Measurements from ENCODE around the gene NR2F6.
"Not testable (repeated sequence)": the region's sequence is repeated elsewhere in the genome, so short reads cannot be mapped to it uniquely, and the experiment has no call there.

NR2F6 gene

DNA sequence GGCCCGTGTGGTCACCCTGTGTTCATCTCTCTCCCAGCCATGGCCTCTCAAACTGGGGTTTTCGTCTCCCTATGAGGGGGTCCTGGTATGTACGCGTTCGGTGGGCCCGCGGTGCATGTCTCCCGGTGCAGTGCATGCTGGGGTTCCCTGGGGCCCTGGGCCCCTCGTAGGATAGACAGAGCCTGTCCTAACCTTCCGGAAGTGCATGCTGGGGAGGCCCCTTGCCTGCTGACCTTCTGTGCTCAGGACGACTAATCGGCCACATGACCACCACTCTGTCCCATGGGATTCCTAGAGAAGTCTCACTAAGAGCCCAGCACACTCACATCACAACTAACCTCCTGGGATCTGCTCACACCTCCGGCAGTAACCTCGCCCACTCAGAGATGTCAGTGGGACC lies 35.4 kb downstream of the NR2F6 start:
- DNase-seq = no peak

DNA sequence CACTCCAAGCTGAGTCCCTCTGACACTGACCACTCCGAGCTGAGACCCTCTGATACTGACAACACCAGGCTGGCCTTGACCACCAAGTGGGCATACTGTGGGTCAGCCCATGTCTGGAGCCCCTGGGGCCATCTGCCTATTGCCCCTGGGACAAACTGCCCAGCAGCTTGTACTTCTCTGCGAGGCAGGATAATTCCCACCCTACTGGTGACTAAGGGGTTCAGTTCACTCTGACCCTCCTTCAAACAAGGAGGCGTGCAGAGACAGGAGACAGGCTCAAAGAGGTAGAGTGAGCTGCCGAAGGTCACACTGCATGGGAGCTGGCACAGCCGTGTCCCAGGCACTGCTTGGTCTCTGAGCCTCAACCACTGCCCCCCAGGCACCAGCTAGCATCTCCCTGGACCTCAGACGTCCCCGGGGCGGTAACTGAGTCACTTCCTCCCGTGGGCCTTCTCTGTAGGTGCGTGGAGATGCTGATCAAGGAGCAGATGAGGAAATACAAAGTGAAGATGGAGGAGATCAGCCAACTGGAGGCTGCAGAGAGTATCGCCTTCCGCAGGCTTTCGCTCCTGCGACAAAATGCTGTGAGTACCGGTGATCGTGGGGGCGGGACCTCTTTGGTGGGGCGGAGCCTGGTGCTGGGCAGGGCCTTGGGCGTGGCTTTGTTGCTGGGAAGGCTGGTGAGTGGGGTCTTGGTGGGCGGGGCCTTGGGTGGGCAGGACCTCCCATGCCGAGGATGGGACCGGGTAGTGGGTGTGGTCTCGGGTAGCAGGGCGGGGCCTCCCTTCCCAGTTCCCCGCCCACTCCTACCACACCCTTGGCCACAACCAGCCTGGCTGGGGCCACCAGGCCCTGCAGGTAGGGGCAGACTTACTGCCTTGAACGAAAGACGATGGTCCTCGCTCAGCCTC lies 36.3 kb downstream of the NR2F6 start:
- DNase-seq = peak; percentile 58

DNA sequence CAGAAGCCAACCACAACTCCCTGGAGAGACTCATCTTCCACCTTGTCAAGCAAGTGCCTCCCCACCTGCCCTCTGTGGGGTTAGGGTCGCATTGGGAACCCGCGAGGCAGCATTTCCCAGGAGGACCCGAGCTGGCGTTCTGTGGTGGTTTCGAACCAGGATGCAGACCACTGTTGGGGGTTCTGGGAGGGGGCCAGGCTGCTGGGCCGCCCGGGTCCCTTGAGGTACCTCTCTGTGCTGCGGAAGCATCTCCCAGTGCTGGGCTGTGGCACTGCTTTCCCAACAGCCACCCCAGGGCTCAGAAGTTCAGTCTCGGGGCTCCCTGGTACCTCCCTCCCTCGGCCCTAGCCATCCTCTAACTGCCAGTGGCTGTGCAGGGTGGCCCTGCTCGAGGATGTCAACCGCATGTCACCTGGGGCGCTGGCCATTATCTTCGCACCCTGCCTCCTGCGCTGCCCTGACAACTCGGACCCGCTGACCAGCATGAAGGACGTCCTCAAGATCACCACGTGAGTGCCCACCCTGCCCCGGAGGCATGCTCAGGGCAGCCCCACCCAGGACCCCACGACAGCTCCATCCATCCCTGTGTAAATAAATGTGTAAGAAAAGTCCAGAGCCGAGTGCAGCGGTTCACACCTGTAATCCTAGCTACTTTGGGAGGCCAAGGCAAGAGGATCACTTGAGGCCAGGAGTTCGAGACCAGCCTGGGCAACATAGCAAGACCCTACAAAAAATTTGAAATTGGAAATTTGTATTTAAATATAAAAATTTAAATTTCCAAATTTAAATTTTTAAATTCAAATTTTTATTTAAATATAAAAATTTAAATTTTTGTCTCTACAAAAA lies 38.8 kb downstream of the NR2F6 start:
- no peak for DNase-seq

DNA sequence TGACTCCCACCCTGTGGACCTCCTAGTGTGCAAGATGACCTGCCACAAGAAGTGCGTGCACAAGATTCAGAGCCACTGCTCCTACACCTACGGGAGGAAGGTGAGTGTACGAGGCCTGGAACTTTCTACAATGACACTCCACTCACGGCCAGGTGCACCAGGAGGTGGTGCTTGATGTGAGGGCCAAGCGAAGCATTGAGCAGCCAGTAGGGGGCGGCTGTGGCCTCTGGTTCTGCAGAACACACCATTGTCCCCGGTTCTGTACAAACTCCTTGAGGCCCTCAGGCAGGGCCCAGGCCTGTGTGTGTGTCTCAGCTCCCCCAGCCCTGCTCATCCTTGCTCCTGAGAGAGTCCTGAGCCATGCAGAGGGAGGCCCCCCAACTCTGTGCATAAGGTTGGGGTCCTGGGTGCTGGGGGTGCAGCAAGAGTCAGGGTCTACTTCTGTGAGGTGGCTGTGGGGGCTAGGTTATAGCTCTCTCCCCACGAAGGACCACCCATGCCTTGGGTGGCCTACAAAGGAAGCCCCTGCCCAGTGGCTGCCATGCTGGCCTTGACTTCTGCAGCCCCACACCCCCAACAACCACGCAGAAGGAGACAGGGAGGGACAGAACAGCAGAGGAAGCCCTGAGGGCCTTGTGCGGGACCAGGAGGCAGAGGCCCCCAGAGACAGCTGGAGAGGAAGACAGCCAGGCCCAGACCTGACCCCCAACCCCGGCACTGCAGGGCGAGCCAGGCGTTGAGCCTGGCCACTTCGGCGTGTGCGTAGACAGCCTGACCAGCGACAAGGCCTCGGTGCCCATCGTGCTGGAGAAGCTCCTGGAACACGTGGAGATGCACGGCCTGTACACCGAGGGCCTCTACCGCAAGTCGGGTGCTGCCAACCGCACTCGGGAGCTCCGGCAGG lies 40.2 kb downstream of the NR2F6 start:
- peak; percentile 52 for DNase-seq

DNA sequence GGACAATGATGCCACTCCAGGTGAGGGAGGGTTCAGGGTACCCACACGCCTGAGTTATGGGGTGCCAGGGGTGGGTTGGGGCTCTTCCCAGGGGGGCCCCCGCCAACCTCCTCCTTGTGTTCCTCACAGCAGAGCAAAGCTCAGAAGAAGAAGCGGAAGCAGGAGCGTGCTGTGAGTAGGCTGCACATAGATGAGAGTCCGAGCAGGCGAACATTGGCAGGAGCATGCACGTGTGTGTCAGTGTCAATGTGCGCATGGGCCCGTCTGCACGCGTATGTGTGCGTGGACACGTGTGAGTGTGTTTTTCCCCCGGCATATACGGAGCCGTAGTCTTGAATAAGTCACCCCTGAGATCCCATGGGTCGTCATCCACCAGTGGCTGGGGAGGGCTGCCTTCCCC lies 43.0 kb downstream of the NR2F6 start:
- DNase-seq = no peak

DNA sequence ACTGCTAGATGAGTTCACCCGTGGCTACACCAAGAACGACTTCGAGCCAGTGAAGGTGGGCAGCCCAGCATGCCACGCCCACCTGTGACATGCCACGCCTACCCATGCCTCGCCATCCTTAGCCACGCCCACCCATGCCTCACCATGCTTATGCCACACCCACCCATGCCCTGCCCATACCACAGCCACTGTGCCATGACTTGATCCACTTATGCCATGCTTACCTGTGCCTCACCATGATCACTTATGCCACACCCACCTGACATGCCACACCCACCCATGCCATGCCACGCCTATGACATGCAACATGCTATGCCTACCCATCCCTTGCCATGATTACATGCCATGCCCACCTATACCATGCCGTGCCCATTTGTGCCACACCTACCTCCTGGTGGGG lies 43.5 kb downstream of the NR2F6 start:
- DNase-seq = no peak

DNA sequence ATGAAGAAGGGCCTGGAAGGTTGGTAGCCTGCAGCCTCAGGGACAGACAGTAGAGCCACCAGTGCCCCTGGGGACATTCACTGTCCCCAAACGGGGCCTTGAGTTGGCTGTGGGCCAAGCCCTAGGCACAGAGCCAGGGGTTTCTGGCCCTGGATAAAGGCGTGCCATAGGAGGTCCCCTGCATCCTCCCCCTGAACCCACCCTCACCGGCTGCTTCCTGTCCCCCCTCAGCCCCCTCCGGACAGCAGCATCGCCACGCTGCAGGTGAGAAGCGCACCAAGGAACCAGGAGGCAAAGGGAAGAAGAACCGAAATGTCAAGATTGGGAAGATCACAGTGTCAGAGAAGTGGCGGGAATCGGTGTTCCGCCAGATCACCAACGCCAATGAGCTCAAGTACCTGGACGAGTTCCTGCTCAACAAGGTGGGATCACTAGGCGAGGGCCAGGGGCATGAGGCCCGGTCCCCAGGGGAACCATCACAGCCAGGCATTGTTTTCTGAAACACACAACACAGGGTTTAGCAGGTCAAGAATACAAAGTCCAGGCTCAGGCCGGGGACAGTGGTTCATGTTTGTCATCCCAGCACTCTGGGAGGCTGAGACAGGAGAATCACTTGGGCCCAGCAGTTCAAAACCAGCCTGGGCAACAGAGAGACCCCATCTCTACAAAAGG lies 45.2 kb downstream of the NR2F6 start:
- DNase-seq = no peak

DNA sequence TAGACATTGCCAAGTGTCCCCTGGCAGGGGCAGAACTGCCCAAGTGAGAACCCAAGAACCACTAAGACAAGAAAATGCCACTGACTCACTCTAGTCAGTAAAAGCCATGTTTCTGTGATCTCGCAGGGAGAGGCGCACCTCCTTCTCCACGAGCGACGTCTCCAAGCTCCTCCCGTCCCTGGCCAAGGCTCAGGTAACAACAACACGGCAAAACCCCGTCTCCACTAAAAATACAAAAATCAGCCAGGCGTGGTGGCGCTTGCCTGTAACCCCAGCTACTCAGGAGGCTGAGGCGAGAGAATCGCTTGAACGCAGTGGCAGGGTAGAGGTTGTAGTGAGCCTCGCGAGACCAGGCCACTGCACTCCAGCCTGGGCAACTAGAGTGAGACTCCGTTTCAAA lies 48.1 kb downstream of the NR2F6 start:
- DNase-seq = no peak

DNA sequence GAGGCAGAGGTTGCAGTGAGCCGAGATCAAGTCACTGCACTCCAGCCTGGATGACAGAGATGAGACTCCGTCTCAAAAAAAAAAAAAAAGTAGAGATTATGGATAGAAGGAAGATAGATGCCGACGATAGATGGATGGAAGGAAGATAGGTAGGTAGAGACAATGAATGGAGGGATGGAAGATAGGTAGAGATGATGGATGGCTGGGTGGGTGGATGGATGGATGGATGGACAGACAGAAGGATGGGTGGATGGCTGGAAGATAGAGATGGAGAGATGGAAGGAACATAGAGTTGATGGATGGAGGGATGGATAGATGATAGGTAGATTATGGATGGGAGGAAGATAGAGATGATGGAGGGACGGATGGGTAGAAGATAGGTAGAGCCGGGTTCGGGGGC lies 49.1 kb downstream of the NR2F6 start:
- DNase-seq = no peak

DNA sequence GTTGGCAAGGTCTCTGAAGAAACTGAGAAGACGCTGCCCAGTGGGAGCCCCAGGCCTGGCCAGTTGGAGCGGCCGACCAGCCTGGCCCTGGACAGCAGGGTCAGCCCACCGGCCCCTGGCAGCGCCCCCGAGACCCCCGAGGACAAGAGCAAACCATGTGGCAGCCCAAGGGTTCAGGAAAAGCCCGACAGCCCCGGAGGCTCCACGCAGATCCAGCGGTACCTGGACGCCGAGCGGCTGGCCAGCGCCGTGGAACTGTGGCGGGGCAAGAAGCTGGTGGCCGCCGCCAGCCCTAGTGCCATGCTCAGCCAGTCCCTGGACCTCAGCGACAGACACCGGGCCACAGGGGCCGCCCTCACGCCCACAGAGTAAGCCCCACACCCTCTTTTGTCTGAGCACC lies 50.6 kb downstream of the NR2F6 start:
- DNase-seq = no peak

DNA sequence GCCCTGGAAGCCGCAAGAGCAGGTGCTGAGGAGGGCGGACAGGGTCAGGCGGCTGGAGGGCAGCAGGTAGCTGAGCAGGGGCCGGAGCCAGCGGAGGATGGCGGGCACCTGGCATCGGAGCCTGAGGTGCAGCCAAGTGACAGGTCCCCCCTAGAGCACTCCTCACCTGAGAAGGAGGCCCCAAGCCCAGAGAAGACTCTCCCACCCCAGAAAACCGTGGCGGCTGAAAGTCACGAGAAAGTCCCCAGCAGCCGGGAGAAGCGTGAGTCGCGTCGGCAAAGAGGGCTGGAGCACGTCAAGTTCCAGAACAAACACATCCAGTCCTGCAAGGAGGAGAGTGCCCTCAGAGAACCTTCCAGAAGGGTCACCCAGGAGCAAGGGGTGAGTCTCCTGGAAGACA lies 51.1 kb downstream of the NR2F6 start:
- DNase-seq = no peak

DNA sequence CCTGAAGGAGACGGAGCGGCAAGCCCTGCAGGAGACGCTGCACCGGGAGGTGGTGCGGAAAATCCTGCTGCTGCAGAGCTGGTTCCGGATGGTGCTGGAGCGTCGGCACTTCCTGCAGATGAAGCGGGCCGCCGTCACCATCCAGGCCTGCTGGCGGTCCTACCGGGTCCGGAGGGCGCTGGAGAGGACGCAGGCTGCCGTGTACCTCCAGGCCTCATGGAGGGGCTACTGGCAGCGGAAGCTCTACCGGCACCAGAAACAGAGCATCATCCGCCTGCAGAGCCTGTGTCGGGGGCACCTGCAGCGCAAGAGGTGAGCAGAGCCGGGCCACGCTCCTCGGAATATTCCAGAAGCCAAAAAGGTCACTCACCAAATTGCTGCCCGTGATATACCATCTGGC lies 53.0 kb downstream of the NR2F6 start:
- no peak for DNase-seq

DNA sequence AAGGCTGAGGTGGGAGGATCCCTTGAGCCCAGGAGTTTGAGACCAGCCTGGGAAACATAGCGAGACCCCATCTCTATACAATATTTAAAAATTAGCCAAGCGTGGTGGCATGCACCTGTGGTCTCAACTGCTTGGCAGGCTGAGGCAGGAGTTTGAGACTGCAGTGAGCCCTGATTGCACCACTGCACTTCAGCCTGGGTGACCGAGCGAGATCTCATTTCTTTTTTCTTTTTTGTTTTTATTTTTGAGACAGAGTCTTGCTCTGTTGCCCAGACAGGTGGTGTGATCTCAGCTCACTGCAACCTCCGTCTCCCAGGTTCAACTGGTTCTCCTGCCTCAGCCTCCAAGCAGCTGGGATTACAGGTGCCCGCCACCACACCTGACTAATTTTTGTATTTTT lies 54.0 kb downstream of the NR2F6 start:
- DNase-seq = not testable (repeated sequence)

DNA sequence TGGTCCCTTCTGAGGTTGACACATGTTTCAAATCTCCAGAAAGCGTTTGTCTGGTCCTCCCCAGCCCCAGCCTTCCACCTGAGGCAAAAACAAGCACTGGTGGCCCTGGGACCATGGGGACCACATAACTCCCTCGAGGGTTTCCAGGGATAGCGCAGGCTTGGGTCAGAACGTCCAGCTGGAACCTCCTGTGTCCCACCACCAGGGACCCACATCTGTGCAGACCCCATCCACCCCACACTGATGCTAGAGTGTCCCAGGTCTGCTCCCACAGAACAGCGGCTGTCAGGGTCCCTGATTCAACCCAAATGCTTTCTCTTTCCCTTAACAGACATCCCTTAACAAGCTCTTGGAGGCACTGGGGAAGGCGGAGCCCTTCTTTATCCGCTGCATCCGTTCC lies 60.1 kb downstream of the NR2F6 start:
- no peak for DNase-seq

DNA sequence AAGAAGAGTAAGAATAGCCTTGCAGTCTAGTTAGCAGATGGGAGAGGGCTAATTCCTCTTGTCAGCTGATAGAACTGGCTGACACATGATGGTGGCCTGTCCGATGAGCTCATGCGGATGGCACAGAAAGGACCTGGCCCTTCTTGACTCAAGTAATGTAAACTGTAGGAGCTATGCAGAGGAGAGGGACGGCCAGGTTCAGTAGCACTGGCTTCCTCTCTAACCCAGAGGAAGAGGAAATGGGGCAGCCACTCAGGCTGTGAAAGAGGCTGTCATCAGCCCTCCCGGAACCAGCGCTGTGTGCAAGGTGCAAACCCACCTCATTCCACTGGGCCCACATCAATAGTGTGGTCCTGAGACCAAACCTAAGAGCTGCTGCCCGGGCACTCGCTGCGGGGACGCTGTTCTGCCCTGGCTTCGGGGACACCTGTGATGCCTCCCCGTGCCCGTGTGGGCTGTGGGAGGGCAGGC lies 61.3 kb downstream of the NR2F6 start:
- DNase-seq = peak; percentile 68

DNA sequence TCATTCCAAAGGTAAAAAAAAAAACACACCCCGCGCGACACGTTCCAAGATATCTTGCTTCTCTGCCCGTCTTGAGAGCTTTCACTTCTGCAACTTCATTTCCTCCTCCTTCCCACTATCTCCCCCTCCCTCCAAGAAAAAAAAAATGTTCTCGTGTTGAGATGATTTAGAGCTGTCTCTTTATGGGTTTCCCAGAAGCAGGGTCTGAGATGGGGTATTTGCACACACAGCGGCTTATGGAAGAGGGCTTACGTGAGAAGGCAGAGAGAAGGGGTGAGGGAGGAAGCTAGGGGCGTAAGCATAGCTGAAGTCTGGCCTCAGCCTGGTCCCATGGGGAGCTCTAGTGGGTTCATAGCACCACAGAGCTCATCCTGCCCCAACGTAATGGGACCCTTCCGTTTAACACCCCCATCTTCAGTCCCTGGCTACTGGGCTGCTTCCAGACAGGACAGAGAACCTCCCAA lies 61.8 kb downstream of the NR2F6 start:
- peak; percentile 14 for DNase-seq

DNA sequence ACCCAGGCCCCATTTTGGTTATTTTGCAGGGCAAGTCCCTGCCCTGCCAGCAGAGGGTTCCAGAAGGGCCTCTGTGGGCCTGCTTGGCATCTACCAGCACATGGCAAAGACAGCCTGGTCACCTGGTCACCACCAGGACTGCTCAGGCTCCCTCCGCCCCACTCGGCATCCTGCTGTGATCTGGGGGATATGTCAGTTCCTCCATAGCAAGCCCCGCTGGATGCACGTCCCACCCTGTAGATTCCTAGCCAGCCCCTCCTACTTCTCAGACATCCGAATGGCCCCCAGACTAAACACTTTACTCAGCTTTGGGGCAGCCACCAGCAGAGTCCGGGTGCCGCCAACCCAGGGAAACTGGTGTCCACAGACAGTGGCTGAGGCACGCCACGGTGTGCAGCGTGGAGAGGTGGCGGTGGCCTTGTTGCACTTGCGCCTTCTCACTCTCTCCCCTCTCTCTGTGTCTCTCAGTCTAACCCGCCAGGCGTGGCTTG lies 62.4 kb downstream of the NR2F6 start:
- DNase-seq = peak; percentile 14
